PC-3 (cell line): Measurements from ENCODE around the gene AIFM2.

ENCODE experiments used
- CTCF ChIP-seq: fragments of 300-600 bp; sonication (generic); conservative IDR thresholded peaks from 2 replicates; pipeline ENCODE4 v1.5.1; 2017; ENCODE audit warnings: antibody characterized with exemption, low read depth, mild to moderate bottlenecking, low read length
- EZH2 ChIP-seq: fragments of 300-600 bp; sonication (generic); IDR thresholded peaks from one replicate; pipeline ENCODE4 v1.6.1; 2017; ENCODE audit warnings: antibody characterized with exemption, mild to moderate bottlenecking, low read length; ENCODE audit not compliant: unreplicated experiment

DNA sequence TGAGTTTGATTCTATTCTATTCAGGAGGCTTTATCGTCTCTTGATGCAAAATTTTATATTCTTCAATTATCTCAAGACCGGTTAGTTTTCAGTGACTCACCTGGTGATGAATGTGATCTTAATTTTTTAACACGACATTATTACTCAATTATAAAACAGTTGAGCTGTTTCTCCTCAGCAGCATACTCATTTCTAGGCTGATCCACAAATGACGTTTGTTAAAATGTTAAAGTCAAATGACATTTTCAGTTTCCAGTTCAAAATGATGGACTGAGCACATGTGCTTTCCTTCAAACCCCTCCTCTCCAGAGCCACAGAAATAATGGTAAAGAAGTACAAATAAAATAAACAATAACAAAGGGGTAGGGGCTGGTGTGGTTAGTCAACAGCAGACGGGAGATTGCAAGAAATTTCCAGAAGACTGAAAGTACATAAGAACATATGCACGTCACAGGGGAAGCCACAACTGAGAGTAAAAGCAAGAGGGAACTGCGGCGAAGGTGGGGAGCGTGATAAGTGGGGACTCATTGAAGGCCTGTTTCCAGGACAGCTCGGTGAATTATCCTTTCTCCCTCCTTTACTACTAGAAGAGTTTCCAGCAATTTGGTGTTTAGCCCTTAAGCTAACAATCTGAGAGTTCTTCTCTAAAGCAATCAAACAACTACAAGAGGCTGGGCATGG, 69.1 kb downstream of the AIFM2 start:
- no peak for TF ChIP-seq CTCF
- no peak for TF ChIP-seq EZH2
